H54 (cell line): Measurements from ENCODE around the gene WDR45.
A peak's percentile ranks its signal among the peaks of the same experiment; 100 is the strongest.

Source experiments
- DNase-seq: peaks from one replicate; pipeline ENCODE4 v3.0.0; 2011; ENCODE audit warnings: low spot score, mixed read lengths; ENCODE audit not compliant: insufficient read length
- FAIRE-seq: peaks from 3 replicates; lab custom pipeline; 2011; peaks lifted over from hg19 to GRCh38; lab: Jason Lieb, UNC
- POLR2A ChIP-seq: IDR thresholded peaks from 2 replicates; pipeline ENCODE4 v1.6.1; 2011; ENCODE audit warnings: low read depth, mild to moderate bottlenecking, low read length

The WDR45 gene

GRCh38 chrX:49043987-49044281, 35.8 kb downstream of the WDR45 start:
- no peak for DNase-seq
- no peak for FAIRE-seq
- no peak for TF ChIP-seq POLR2A

- no peak for FAIRE-seq
- TF ChIP-seq POLR2A: peak; percentile 49; the same call in 1 of the 2 replicates
Observed at GRCh38 chrX:49043220-49043986, 36.3 kb downstream of the WDR45 start, which contains the start of gene TFE3. TSS of gene TFE3 (minus strand) at chrX:49043357. CDS start at chrX:49043226, 131 bp downstream.

GRCh38 chrX:49042581-49043219, 37.0 kb downstream of the WDR45 start:
- FAIRE-seq: no peak
- DNase-seq: no peak
- TF ChIP-seq POLR2A: no peak

More at GRCh38 chrX:49043220-49043986, 36.3 kb downstream of the WDR45 start, which contains the start of gene TFE3:
- DNase-seq: peak; percentile 54

GRCh38 chrX:49041744-49042580, 37.7 kb downstream of the WDR45 start:
- no peak for FAIRE-seq

GRCh38 chrX:49040376-49040955, 39.2 kb downstream of the WDR45 start:
- DNase-seq: no peak
- no peak for TF ChIP-seq POLR2A
- FAIRE-seq: no peak

More at GRCh38 chrX:49041744-49042580, 37.7 kb downstream of the WDR45 start:
- TF ChIP-seq POLR2A: no peak
- DNase-seq: no peak

GRCh38 chrX:49039598-49040375, 39.9 kb downstream of the WDR45 start:
- TF ChIP-seq POLR2A: no peak
- FAIRE-seq: no peak
- DNase-seq: peak; percentile 32

- TF ChIP-seq POLR2A: no peak
- no peak for FAIRE-seq
- no peak for DNase-seq
Observed at GRCh38 chrX:49037883-49038475, 41.7 kb downstream of the WDR45 start.

GRCh38 chrX:49030283-49030682, 49.4 kb downstream of the WDR45 start:
- no peak for TF ChIP-seq POLR2A
- FAIRE-seq (no peak), DNase-seq (no peak)

GRCh38 chrX:49029876-49030275, 49.8 kb downstream of the WDR45 start:
- no peak for TF ChIP-seq POLR2A
- DNase-seq: no peak
- FAIRE-seq: no peak
